DOHH2 (cell line): Measurements from ENCODE around the gene SAMD8.

ENCODE experiments used
- H3F3A ChIP-seq: fragments of 200-600 bp; sonication (generic), shearing (Covaris generic); 2 replicates; pipeline ENCODE4 v1.6.0; 2016; ENCODE audit warnings: antibody characterized with exemption, mild to moderate bottlenecking; ENCODE audit not compliant: control insufficient read depth, insufficient read depth
- H3K27ac ChIP-seq: fragments of 200-600 bp; sonication (generic); 2 replicates; pipeline ENCODE4 v1.5.1; 2014; ENCODE audit warnings: low read depth, mild to moderate bottlenecking, low read length, moderate library complexity
- H3K27me3 ChIP-seq: fragments of 200-600 bp; sonication (generic); 2 replicates; pipeline ENCODE4 v1.6.1; 2014; ENCODE audit warnings: mild to moderate bottlenecking, low read length, mixed read lengths; ENCODE audit not compliant: control insufficient read depth
- H3K36me3 ChIP-seq: fragments of 200-600 bp; sonication (generic); 2 replicates; pipeline ENCODE4 v1.6.1; 2014; ENCODE audit warnings: mild to moderate bottlenecking, low read length, moderate library complexity, mixed read lengths; ENCODE audit not compliant: control insufficient read depth
- H3K4me1 ChIP-seq: fragments of 200-600 bp; sonication (generic); 2 replicates; pipeline ENCODE4 v1.6.1; 2014; ENCODE audit warnings: mild to moderate bottlenecking, low read length, mixed read lengths; ENCODE audit not compliant: control insufficient read depth
- H3K4me2 ChIP-seq: fragments of 200-600 bp; sonication (generic); 2 replicates; pipeline ENCODE4 v1.6.0; 2014; ENCODE audit warnings: mild to moderate bottlenecking, low read length, moderate library complexity
- H3K4me3 ChIP-seq: fragments of 200-600 bp; sonication (generic); 2 replicates; pipeline ENCODE4 v1.5.1; 2014; ENCODE audit warnings: mild to moderate bottlenecking, low read length, mixed read lengths
- H3K79me2 ChIP-seq: fragments of 200-600 bp; sonication (generic); 2 replicates; pipeline ENCODE4 v1.6.1; 2014; ENCODE audit warnings: mild to moderate bottlenecking, low read length, mixed read lengths; ENCODE audit not compliant: control insufficient read depth
- H3K9me2 ChIP-seq: fragments of 200-600 bp; sonication (generic); replicated peaks from 2 replicates; pipeline ENCODE4 v1.6.1; 2014; ENCODE audit warnings: mild to moderate bottlenecking, low read length, mixed read lengths; ENCODE audit not compliant: control insufficient read depth
- H3K9me3 ChIP-seq: fragments of 200-600 bp; sonication (generic); 2 replicates; pipeline ENCODE4 v1.6.1; 2014; ENCODE audit warnings: antibody characterized with exemption, low read length, mixed read lengths; ENCODE audit not compliant: control insufficient read depth, insufficient read depth
- H4K20me1 ChIP-seq: fragments of 200-600 bp; sonication (generic); 2 replicates; pipeline ENCODE4 v1.6.0; 2014; ENCODE audit warnings: low read depth, mild to moderate bottlenecking, antibody characterized with exemption, low read length, moderate library complexity; ENCODE audit not compliant: control insufficient read depth, insufficient read depth
- CTCF ChIP-seq: fragments of 200-600 bp; sonication (generic); IDR thresholded peaks from one replicate; pipeline ENCODE4 v1.5.1; 2014; ENCODE audit warnings: antibody characterized with exemption, mild to moderate bottlenecking, low read depth, low read length; ENCODE audit not compliant: poor library complexity, severe bottlenecking
- EZH2phosphoT487 ChIP-seq: fragments of 200-600 bp; sonication (generic); IDR thresholded peaks from 2 replicates; pipeline ENCODE4 v1.6.1; 2017; ENCODE audit warnings: borderline replicate concordance, mild to moderate bottlenecking, antibody characterized with exemption, low read length, moderate library complexity, mixed read lengths

The SAMD8 gene

GRCh38 chr10:75067272-75067671, 44.2 kb upstream of the SAMD8 start:
- peaks cover 4% of the 10 kb centered on the region for H3K4me1 ChIP-seq
- H3K79me2 ChIP-seq: no peaks in the 10 kb centered on the region
- H4K20me1 ChIP-seq: no peaks in the 10 kb centered on the region
- no peaks in the 10 kb centered on the region for H3F3A ChIP-seq
- H3K4me2 ChIP-seq: no peak overlapping the region
- TF ChIP-seq CTCF (no peak), EZH2phosphoT487 (no peak)
- H3K4me3 ChIP-seq: no peak overlapping the region
- H3K27ac ChIP-seq: no peak overlapping the region
- no peaks in the 10 kb centered on the region for H3K27me3 ChIP-seq
- H3K36me3 ChIP-seq: no peaks in the 10 kb centered on the region
- H3K9me3 ChIP-seq: no peaks in the 10 kb centered on the region
- no peaks in the 10 kb centered on the region for H3K9me2 ChIP-seq

- Histone ChIP-seq H3F3A (no peaks in the 10 kb centered on the region), H4K20me1 (no peaks in the 10 kb centered on the region)
- TF ChIP-seq CTCF (no peak), EZH2phosphoT487 (no peak)
Measured at GRCh38 chr10:75068523-75068922, 42.9 kb upstream of the SAMD8 start.

GRCh38 chr10:75070476-75070875, 41.0 kb upstream of the SAMD8 start:
- Histone ChIP-seq H3K4me3 (no peak overlapping the region), H3K27me3 (no peaks in the 10 kb centered on the region), H3K4me1 (no peaks in the 10 kb centered on the region), H3K9me2 (no peaks in the 10 kb centered on the region), H3K9me3 (no peaks in the 10 kb centered on the region), H3F3A (no peaks in the 10 kb centered on the region), H3K36me3 (no peaks in the 10 kb centered on the region), H4K20me1 (no peaks in the 10 kb centered on the region), H3K4me2 (no peak overlapping the region), H3K79me2 (no peaks in the 10 kb centered on the region), H3K27ac (no peak overlapping the region)
- no peak for TF ChIP-seq EZH2phosphoT487

More at GRCh38 chr10:75068523-75068922, 42.9 kb upstream of the SAMD8 start:
- no peaks in the 10 kb centered on the region for H3K27me3 ChIP-seq
- H3K9me3 ChIP-seq: no peaks in the 10 kb centered on the region
- no peaks in the 10 kb centered on the region for H3K36me3 ChIP-seq
- H3K4me1 ChIP-seq: peaks cover 4% of the 10 kb centered on the region
- H3K9me2 ChIP-seq: no peaks in the 10 kb centered on the region
- no peak overlapping the region for H3K4me2 ChIP-seq
- no peak overlapping the region for H3K4me3 ChIP-seq
- no peaks in the 10 kb centered on the region for H3K79me2 ChIP-seq
- no peak overlapping the region for H3K27ac ChIP-seq

- no peak overlapping the region for H3K4me2 ChIP-seq
- H3K4me3 ChIP-seq: no peak overlapping the region
- no peaks in the 10 kb centered on the region for H3K79me2 ChIP-seq
- no peaks in the 10 kb centered on the region for H3K9me2 ChIP-seq
- H3K9me3 ChIP-seq: no peaks in the 10 kb centered on the region
- H3K27me3 ChIP-seq: no peaks in the 10 kb centered on the region
- no peaks in the 10 kb centered on the region for H3K4me1 ChIP-seq
- no peaks in the 10 kb centered on the region for H3K36me3 ChIP-seq
- H3K27ac ChIP-seq: no peak overlapping the region
- no peak for TF ChIP-seq EZH2phosphoT487
- no peak for TF ChIP-seq CTCF
- H3F3A ChIP-seq: no peaks in the 10 kb centered on the region
- H4K20me1 ChIP-seq: no peaks in the 10 kb centered on the region
Measured at GRCh38 chr10:75070961-75071428, 40.5 kb upstream of the SAMD8 start.
